HepG2 (cell line): ENCODE results near the gene EPC2.

Source experiments
- ATF7 ChIP-seq, 2 experiments: fragments of 450-650 bp in 1 of 2; sonication (generic) in 1 of 2; formaldehyde crosslinking in 1 of 2; IDR thresholded peaks; 2 replicates each; pipeline versions ENCODE4 v1.4.0 to v1.6.1; 2016 to 2020; ENCODE audit warnings: antibody characterized with exemption in 1 of 2, mild to moderate bottlenecking in 1 of 2, missing genetic modification reagents in 1 of 2
- CSRNP1 ChIP-seq: sonication (generic); formaldehyde crosslinking; IDR thresholded peaks from 2 replicates; pipeline ENCODE4 v1.8.1; 2023; ENCODE audit warnings: mild to moderate bottlenecking, missing genetic modification reagents
- KDM5A ChIP-seq: fragments of 200-600 bp; sonication (generic); IDR thresholded peaks from 2 replicates; pipeline ENCODE4 v1.7.0; 2018; ENCODE audit warnings: antibody characterized with exemption, mild to moderate bottlenecking, low read length, borderline replicate concordance
- RAD21 ChIP-seq: fragments of 450-650 bp; formaldehyde crosslinking; IDR thresholded peaks from 2 replicates; pipeline ENCODE4 v1.5.0; 2020; ENCODE audit warnings: mild to moderate bottlenecking
- TARDBP ChIP-seq: sonication (generic); formaldehyde crosslinking; IDR thresholded peaks from 2 replicates; pipeline ENCODE4 v1.8.0; 2022; ENCODE audit warnings: mild to moderate bottlenecking, missing genetic modification reagents
- XRCC5 ChIP-seq: fragments of 200-400 bp; formaldehyde crosslinking; optimal IDR thresholded peaks from 2 replicates; pipeline ENCODE3; 2017; ENCODE audit warnings: mild to moderate bottlenecking, low read length
- ZNF33B ChIP-seq: sonication (generic); formaldehyde crosslinking; IDR thresholded peaks from 2 replicates; pipeline ENCODE4 v1.5.1; 2020; ENCODE audit warnings: mild to moderate bottlenecking, missing genetic modification reagents
- ZNF569 ChIP-seq: sonication (generic); formaldehyde crosslinking; IDR thresholded peaks from 2 replicates; pipeline ENCODE4 v1.5.0; 2020; ENCODE audit warnings: mild to moderate bottlenecking, missing genetic modification reagents, moderate library complexity, borderline replicate concordance

- no peak for TF ChIP-seq TARDBP (CRISPR knock-in tag)
- TF ChIP-seq CSRNP1 (CRISPR knock-in tag): no peak
- TF ChIP-seq KDM5A: no peak
- TF ChIP-seq ZNF33B (CRISPR knock-in tag): no peak
- no peak for TF ChIP-seq ATF7 (IDR thresholded peaks at IDR 0.05)
- TF ChIP-seq ATF7 (CRISPR knock-in tag; IDR thresholded peaks at IDR 0.05): no peak
- no peak for TF ChIP-seq XRCC5
- no peak for TF ChIP-seq ZNF569 (CRISPR knock-in tag)
- no peak for TF ChIP-seq RAD21 (CRISPR knock-in tag)
These were observed 74.7 kb downstream of the EPC2 start for GRCh38 chr2:148719195-148719749.
